GM12892 (cell line): ENCODE measurements around the gene CRYZL1.

Source experiments
- POLR2A ChIP-seq: IDR thresholded peaks from 2 replicates; pipeline ENCODE4 v1.6.1; 2011; ENCODE audit warnings: low read depth, low read length, control low read depth
- POLR2AphosphoS5 ChIP-seq: IDR thresholded peaks from 2 replicates; pipeline ENCODE4 v1.6.1; 2011; ENCODE audit warnings: low read depth, low read length, control low read depth
- TAF1 ChIP-seq: IDR thresholded peaks from 2 replicates; pipeline ENCODE4 v1.6.1; 2011; ENCODE audit warnings: low read depth, mild to moderate bottlenecking, control low read depth, low read length, borderline replicate concordance

DNA sequence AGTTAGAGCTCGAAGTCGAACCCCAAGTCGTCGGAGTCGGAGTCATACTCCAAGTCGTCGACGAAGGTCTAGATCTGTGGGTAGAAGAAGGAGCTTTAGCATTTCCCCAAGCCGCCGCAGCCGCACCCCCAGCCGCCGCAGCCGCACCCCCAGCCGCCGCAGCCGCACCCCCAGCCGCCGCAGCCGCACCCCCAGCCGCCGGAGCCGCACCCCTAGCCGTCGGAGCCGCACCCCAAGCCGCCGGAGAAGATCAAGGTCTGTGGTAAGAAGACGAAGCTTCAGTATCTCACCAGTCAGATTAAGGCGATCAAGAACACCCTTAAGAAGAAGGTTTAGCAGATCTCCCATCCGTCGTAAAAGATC, 86.6 kb downstream of the CRYZL1 start:
- TF ChIP-seq POLR2A = peak; percentile 51; the same call in 1 of the 2 replicates
- no peak for TF ChIP-seq TAF1
- no peak; the same call in 1 of the 2 replicates for TF ChIP-seq POLR2AphosphoS5
